ENCODE measurements around the gene IGLON5. TPM values are rescaled to one million over a fixed set of nuclear protein-coding genes. Genes with fewer than 3 reads are reported as not detected.

Gene IGLON5
- total and polyA plus RNA-seq, 4 donors = 12.1 to 160 (median 84.5) TPM

DNA sequence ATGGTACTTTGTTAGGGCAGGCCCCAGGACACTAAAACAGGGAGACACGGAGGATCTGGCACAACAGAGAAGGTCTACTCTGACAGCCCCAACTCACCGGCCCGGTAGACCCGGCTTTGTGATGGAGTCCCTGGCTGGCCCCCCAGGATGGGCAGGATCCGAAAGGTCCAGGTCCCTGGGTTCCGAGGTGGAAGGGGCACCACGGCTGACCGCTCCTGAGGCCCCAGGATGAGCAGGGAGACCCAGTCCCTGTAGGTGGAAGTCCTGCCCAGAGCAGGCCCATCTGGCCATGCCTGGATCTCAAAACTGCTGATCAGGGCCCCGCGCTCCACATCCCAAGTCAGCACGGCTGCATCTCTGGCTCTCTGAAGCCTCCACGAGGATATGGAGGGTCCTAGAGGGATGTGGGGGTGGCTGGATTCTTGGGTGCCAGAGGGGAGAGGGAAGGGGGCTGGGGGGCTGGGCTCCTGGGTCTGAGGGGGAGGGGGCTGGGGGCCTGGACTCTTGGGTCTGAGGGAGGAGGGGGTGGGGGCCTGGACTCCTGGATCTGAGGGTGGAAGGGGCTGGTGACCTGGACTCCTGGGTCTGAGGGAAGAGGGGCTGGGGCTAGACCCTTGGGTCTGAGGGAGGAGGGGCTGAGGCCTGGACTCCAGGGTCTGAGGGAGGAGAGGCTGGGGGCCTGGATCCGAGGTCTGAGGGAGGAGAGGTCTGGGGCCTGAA lies 25.9 kb downstream of the IGLON5 start:
- Histone ChIP-seq H3K27ac (ENCODE audit: low read depth, low read length) (no peak overlapping the region), H3K9me3 (ENCODE audit: control insufficient read depth, insufficient read depth, low read length) (no peaks in the 10 kb centered on the region), H3K4me1 (ENCODE audit: control insufficient read depth, insufficient read depth, low read length) (peaks cover 21% of the 10 kb centered on the region), H3K27me3 (ENCODE audit: control insufficient read depth, insufficient read depth, low read length) (peaks cover 8% of the 10 kb centered on the region), H3K36me3 (ENCODE audit: control insufficient read depth, insufficient read depth, low read length) (peaks cover 8% of the 10 kb centered on the region), H3K4me3 (ENCODE audit: low read depth, low read length) (no peak overlapping the region)
- 92% methylated on average over 10 of the region's 13 CpGs for WGBS (ENCODE audit: insufficient coverage)
- no peak for DNase-seq (ENCODE audit: low read depth in 4 of 6, low spot score in 6 of 6)

GRCh38 chr19:51337861-51338562 lies 26.6 kb downstream of the IGLON5 start:
- Histone ChIP-seq H3K36me3 (ENCODE audit: control insufficient read depth, insufficient read depth, low read length) (peaks cover 8% of the 10 kb centered on the region), H3K4me1 (ENCODE audit: control insufficient read depth, insufficient read depth, low read length) (peaks cover 21% of the 10 kb centered on the region), H3K9me3 (ENCODE audit: control insufficient read depth, insufficient read depth, low read length) (no peaks in the 10 kb centered on the region), H3K27ac (ENCODE audit: low read depth, low read length) (no peak overlapping the region), H3K4me3 (ENCODE audit: low read depth, low read length) (no peak overlapping the region), H3K27me3 (ENCODE audit: control insufficient read depth, insufficient read depth, low read length) (peaks cover 8% of the 10 kb centered on the region)
- 81% methylated on average over 18 of the region's 19 CpGs for WGBS (ENCODE audit: insufficient coverage)
- no peak for DNase-seq (ENCODE audit: low read depth in 4 of 6, low spot score in 6 of 6)

- Histone ChIP-seq H3K27ac (ENCODE audit: low read depth, low read length) (peak overlapping the region; percentile 83), H3K9me3 (ENCODE audit: control insufficient read depth, insufficient read depth, low read length) (no peaks in the 10 kb centered on the region), H3K4me3 (ENCODE audit: low read depth, low read length) (peak overlapping the region; percentile 55), H3K36me3 (ENCODE audit: control insufficient read depth, insufficient read depth, low read length) (peaks cover 8% of the 10 kb centered on the region), H3K27me3 (ENCODE audit: control insufficient read depth, insufficient read depth, low read length) (peaks cover 8% of the 10 kb centered on the region), H3K4me1 (ENCODE audit: control insufficient read depth, insufficient read depth, low read length) (peaks cover 21% of the 10 kb centered on the region)
- WGBS (ENCODE audit: insufficient coverage) = 9% methylated on average over 35 of the region's 43 CpGs
- DNase-seq (ENCODE audit: low read depth in 4 of 6, low spot score in 6 of 6) = peak in 4 of 6 donors; percentile 61 to 91 (median 78)
Observed at GRCh38 chr19:51338563-51339312, 27.3 kb downstream of the IGLON5 start.

DNA sequence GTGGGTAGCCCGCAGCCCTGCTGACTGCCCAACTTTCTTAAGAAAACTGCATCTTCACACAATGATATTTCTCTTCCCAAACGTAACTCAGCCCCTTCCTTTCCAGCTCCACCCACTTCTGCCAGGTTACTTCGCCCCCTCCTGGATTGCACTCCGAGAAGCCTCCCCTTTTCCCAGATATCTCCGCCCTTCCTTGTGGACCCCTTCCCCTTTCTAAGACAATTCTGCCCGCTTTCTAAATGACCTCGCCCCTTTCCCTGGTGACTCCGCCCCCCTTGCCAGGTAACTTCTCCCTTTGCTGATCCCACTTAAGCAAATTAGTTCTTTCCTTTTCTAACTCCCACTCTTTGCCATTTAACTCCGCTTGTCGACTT lies 27.9 kb downstream of the IGLON5 start:
- peak overlapping the region; percentile 83 for H3K27ac ChIP-seq (ENCODE audit: low read depth, low read length)
- 2% methylated on average over 10 of the region's 10 CpGs for WGBS (ENCODE audit: insufficient coverage)
- DNase-seq (ENCODE audit: low read depth in 4 of 6, low spot score in 6 of 6) = no peak

DNA sequence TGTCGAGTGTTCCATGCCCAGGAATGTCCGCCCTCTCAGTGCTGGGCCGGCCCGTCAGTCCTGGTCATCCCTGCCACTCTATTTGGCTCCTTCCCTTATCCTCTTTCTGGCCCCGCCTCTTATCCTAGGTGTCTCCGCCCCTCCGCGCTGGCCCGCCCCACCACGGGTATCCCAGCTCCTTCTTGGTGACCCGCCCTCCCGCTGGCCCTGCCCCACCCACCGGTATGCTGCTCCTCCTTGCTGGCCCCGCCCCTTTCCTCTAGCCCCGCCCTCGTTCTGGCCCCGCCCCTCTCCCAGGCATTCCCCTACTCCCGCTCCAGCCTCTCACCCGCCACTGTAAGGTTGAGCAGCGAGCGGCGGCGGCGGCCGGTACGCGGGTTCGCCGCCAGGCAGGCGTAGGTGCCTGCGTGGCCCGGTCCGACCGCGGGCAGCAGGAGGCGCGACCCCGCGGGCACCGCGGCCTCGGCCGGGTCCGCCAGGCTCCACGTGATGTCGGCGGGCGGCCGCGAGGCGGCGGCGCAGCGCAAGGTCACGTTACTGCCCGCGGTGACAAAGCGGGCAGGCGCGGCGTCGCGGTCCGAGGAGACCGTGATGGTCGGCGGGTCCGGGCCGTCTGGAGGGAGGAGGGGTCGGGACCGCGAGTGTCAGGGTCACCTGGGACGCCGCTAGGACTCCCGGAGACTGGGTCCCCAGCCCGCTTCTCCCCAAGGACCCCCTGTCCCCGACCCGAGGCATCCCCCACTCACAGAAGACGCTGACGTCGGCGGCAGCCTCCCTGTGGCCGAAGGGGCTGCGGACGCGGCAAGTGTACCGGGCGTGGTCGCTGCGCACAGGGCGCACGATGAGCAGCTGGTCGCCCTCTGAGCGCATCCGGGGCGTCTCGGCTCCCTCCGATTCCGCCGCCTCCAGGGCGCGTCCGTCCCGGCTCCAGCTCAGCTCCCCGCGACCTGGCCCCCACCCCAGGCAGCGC lies 28.5 kb downstream of the IGLON5 start:
- WGBS (ENCODE audit: insufficient coverage) = under 1% methylated on average over 106 of the region's 107 CpGs
- Histone ChIP-seq H3K4me3 (ENCODE audit: low read depth, low read length) (peak overlapping the region; percentile 55), H3K9me3 (ENCODE audit: control insufficient read depth, insufficient read depth, low read length) (no peaks in the 10 kb centered on the region), H3K27ac (ENCODE audit: low read depth, low read length) (peak overlapping the region; percentile 83), H3K36me3 (ENCODE audit: control insufficient read depth, insufficient read depth, low read length) (peaks cover 14% of the 10 kb centered on the region), H3K4me1 (ENCODE audit: control insufficient read depth, insufficient read depth, low read length) (peaks cover 21% of the 10 kb centered on the region), H3K27me3 (ENCODE audit: control insufficient read depth, insufficient read depth, low read length) (peaks cover 8% of the 10 kb centered on the region)
- DNase-seq (ENCODE audit: low read depth in 4 of 6, low spot score in 6 of 6) = peak in 5 of 6 donors; percentile 69 to 98 (median 84)

More for the DNA sequence above, 27.9 kb downstream of the IGLON5 start:
- Histone ChIP-seq H3K4me1 (ENCODE audit: control insufficient read depth, insufficient read depth, low read length) (peaks cover 21% of the 10 kb centered on the region), H3K9me3 (ENCODE audit: control insufficient read depth, insufficient read depth, low read length) (no peaks in the 10 kb centered on the region), H3K27me3 (ENCODE audit: control insufficient read depth, insufficient read depth, low read length) (peaks cover 8% of the 10 kb centered on the region), H3K36me3 (ENCODE audit: control insufficient read depth, insufficient read depth, low read length) (peaks cover 10% of the 10 kb centered on the region), H3K4me3 (ENCODE audit: low read depth, low read length) (peak overlapping the region; percentile 55)

- WGBS (ENCODE audit: insufficient coverage) = 88% methylated on average over 18 of the region's 18 CpGs
- no peaks in the 10 kb centered on the region for H3K9me3 ChIP-seq (ENCODE audit: control insufficient read depth, insufficient read depth, low read length)
- H3K27me3 ChIP-seq (ENCODE audit: control insufficient read depth, insufficient read depth, low read length) = peaks cover 8% of the 10 kb centered on the region
- H3K4me1 ChIP-seq (ENCODE audit: control insufficient read depth, insufficient read depth, low read length) = peaks cover 21% of the 10 kb centered on the region
- no peak overlapping the region for H3K27ac ChIP-seq (ENCODE audit: low read depth, low read length)
- H3K36me3 ChIP-seq (ENCODE audit: control insufficient read depth, insufficient read depth, low read length) = peaks cover 19% of the 10 kb centered on the region
- no peak overlapping the region for H3K4me3 ChIP-seq (ENCODE audit: low read depth, low read length)
- DNase-seq (ENCODE audit: low read depth in 4 of 6, low spot score in 6 of 6) = no peak
Observed at GRCh38 chr19:51341066-51341465, 29.6 kb downstream of the IGLON5 start.

DNA sequence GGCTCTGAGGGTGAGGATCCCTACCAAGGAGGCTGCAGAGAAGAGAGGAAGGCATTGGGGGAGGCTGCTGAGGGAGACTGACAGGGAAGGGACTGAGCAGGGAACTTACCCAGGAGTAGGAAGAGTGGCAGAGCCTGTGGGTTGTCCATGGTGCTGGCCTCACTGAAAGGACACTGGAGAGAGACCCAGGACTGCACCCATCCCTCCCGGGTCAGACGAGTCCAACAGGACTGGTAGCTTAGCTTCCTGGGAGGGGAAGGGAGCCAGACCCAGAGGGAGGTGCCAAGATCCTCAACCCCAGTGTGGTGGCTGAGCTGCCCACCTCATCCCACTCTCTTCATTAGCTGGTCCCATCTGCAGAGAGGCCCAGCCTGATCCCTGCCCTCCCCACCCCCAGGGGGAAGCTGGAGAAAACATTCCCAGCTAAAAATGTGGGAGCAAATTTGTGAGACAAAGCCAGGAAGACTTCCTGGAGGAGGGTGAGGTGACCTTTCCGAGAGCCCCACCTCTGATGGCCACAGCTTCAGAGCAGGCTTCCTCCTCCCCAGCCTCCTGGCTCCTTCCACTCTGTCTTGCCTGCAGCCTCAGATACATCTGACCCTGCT lies 30.6 kb downstream of the IGLON5 start, which contains the start of gene VSIG10L:
TSS of gene VSIG10L (minus strand) at position 164 of the 605 bp plus-strand sequence. CDS start at position 149, 15 bp downstream.
- Histone ChIP-seq H3K27me3 (ENCODE audit: control insufficient read depth, insufficient read depth, low read length) (peaks cover 8% of the 10 kb centered on the region), H3K36me3 (ENCODE audit: control insufficient read depth, insufficient read depth, low read length) (peaks cover 22% of the 10 kb centered on the region), H3K27ac (ENCODE audit: low read depth, low read length) (no peak within 1 kb of the TSS), H3K4me3 (ENCODE audit: low read depth, low read length) (no peak within 1 kb of the TSS), H3K9me3 (ENCODE audit: control insufficient read depth, insufficient read depth, low read length) (no peaks in the 10 kb centered on the region), H3K4me1 (ENCODE audit: control insufficient read depth, insufficient read depth, low read length) (peaks cover 21% of the 10 kb centered on the region)
- WGBS (ENCODE audit: insufficient coverage) = 62% methylated on average over 3 of the region's 3 CpGs
- DNase-seq (ENCODE audit: low read depth in 4 of 6, low spot score in 6 of 6) = no peak

- H3K4me3 ChIP-seq (ENCODE audit: low read depth, low read length) = no peak overlapping the region
- no peak for DNase-seq (ENCODE audit: low read depth in 4 of 6, low spot score in 6 of 6)
- no peaks in the 10 kb centered on the region for H3K9me3 ChIP-seq (ENCODE audit: control insufficient read depth, insufficient read depth, low read length)
- H3K4me1 ChIP-seq (ENCODE audit: control insufficient read depth, insufficient read depth, low read length) = peaks cover 21% of the 10 kb centered on the region
- peaks cover 23% of the 10 kb centered on the region for H3K36me3 ChIP-seq (ENCODE audit: control insufficient read depth, insufficient read depth, low read length)
- H3K27me3 ChIP-seq (ENCODE audit: control insufficient read depth, insufficient read depth, low read length) = peaks cover 8% of the 10 kb centered on the region
- WGBS (ENCODE audit: insufficient coverage) = 62% methylated on average over 8 of the region's 9 CpGs
- no peak overlapping the region for H3K27ac ChIP-seq (ENCODE audit: low read depth, low read length)
Observed at GRCh38 chr19:51342631-51343569, 31.5 kb downstream of the IGLON5 start.
